Osteocyte (in vitro differentiated cells): ENCODE results near the gene CLIC6. TPM values are rescaled to one million over a fixed set of nuclear protein-coding genes. Genes with fewer than 3 reads are reported as not detected.

Source experiments
- DNase-seq: peaks from one replicate; pipeline ENCODE4 v3.0.0; 2021; ENCODE audit warnings: mixed read lengths; ENCODE audit not compliant: unreplicated experiment; ENCODE audit errors: extremely low spot score
- H3K27ac Mint-ChIP-seq: one replicate; pipeline ENCODE4 v1.8.0; 2021; ENCODE audit warnings: mild to moderate bottlenecking, mixed read lengths; ENCODE audit not compliant: unreplicated experiment
- H3K27me3 Mint-ChIP-seq: one replicate; pipeline ENCODE4 v1.8.0; 2021; ENCODE audit warnings: mixed read lengths; ENCODE audit not compliant: unreplicated experiment
- H3K36me3 Mint-ChIP-seq: one replicate; pipeline ENCODE4 v1.8.0; 2021; ENCODE audit warnings: mixed read lengths; ENCODE audit not compliant: unreplicated experiment
- H3K4me1 Mint-ChIP-seq: one replicate; pipeline ENCODE4 v1.8.0; 2021; ENCODE audit warnings: mixed read lengths; ENCODE audit not compliant: unreplicated experiment
- H3K4me3 Mint-ChIP-seq: one replicate; pipeline ENCODE4 v1.8.0; 2021; ENCODE audit warnings: mild to moderate bottlenecking, moderate library complexity, mixed read lengths; ENCODE audit not compliant: unreplicated experiment
- H3K9me3 Mint-ChIP-seq: one replicate; pipeline ENCODE4 v1.8.0; 2021; ENCODE audit warnings: mixed read lengths; ENCODE audit not compliant: unreplicated experiment
- CTCF ChIP-seq: fragments of 200-600 bp; sonication (generic); IDR thresholded peaks from 2 replicates; pipeline ENCODE4 v1.5.0; 2021; ENCODE audit warnings: antibody characterized with exemption, mild to moderate bottlenecking, moderate library complexity
- total RNA-seq: library from RNA; stranded (reverse); gene quantifications from 2 replicates; pipeline ENCODE4 v1.2.1, GENCODE V29; 2021

The CLIC6 gene
- total RNA-seq, 1 donor from 2014 or later = 0.40 TPM

DNA sequence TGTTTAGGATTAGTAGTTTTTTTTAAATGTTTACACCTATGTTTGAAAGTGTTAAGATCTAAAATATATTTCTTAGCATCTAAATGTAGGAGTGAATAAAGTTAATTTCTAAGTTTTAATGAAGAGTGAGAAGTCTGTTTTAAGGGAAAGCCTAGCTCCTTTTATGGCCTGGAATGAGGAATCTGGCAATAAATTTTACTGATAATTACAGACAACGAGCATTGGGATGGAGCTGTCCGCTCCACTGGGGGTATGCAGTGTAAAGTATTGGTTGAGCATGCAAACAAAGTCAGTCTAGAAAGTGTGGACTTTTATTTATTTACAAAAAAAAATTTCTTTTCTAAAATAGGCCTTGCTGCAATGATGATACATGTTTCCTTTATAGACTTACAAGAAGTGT lies 19.0 kb downstream of the CLIC6 start:
- Mint-ChIP-seq H3K4me1 (no peaks in the 10 kb centered on the region), H3K4me3 (no peak overlapping the region), H3K36me3 (no peaks in the 10 kb centered on the region), H3K9me3 (no peaks in the 10 kb centered on the region), H3K27ac (no peak overlapping the region), H3K27me3 (peaks cover 56% of the 10 kb centered on the region)
- TF ChIP-seq CTCF = no peak
- DNase-seq = no peak

- Mint-ChIP-seq H3K4me1 (no peaks in the 10 kb centered on the region), H3K9me3 (no peaks in the 10 kb centered on the region), H3K4me3 (no peak overlapping the region), H3K27ac (no peak overlapping the region), H3K27me3 (peaks cover 57% of the 10 kb centered on the region), H3K36me3 (no peaks in the 10 kb centered on the region)
- no peak for TF ChIP-seq CTCF
- no peak for DNase-seq
Measured at GRCh38 chr21:34688145-34688544, 19.4 kb downstream of the CLIC6 start.

- H3K9me3 Mint-ChIP-seq = no peaks in the 10 kb centered on the region
- H3K4me3 Mint-ChIP-seq = no peak overlapping the region
- no peak for DNase-seq
- H3K36me3 Mint-ChIP-seq = no peaks in the 10 kb centered on the region
- TF ChIP-seq CTCF = no peak
- H3K4me1 Mint-ChIP-seq = no peaks in the 10 kb centered on the region
- no peak overlapping the region for H3K27ac Mint-ChIP-seq
- peaks cover 54% of the 10 kb centered on the region for H3K27me3 Mint-ChIP-seq
Measured at GRCh38 chr21:34688715-34689114, 19.9 kb downstream of the CLIC6 start.

DNA sequence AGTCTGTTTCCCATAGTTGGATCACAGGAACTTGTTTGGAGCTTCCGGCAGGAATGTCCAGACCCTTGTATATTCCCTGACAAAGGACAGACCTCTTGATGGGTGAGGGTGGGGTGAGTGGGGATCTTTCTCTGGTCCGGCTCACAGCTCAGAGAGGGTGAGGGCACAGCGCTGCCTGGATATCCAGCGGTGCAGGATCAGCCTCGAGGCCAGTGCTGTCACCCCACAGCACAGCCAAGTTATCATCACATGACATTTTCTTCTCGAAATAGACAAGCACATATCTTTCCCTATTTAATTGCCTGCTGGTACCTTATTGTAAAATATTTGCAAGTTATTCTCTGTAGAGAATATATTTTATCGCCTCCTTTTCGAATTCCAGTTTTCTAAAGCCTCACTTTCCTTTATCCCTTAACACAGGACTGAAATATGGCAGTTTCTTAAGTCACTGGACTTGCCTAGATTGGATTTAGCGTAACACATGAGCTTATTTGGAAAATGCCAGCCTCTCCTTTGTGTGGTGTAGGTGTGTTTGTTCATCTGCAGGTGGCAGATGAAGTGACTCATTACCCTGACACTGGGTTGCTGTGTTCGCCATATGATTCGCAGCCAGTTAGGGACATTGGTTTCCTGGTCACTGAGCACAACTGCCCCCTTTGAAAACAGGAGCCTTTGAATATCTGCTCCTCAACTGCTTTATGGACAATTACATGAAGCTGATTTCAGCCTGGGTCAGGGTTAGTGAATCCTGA lies 21.4 kb downstream of the CLIC6 start:
- H3K27me3 Mint-ChIP-seq = peaks cover 49% of the 10 kb centered on the region
- no peak for TF ChIP-seq CTCF
- no peak overlapping the region for H3K4me3 Mint-ChIP-seq
- no peaks in the 10 kb centered on the region for H3K4me1 Mint-ChIP-seq
- no peaks in the 10 kb centered on the region for H3K36me3 Mint-ChIP-seq
- no peak for DNase-seq
- peaks cover 3% of the 10 kb centered on the region for H3K9me3 Mint-ChIP-seq
- no peak overlapping the region for H3K27ac Mint-ChIP-seq

DNA sequence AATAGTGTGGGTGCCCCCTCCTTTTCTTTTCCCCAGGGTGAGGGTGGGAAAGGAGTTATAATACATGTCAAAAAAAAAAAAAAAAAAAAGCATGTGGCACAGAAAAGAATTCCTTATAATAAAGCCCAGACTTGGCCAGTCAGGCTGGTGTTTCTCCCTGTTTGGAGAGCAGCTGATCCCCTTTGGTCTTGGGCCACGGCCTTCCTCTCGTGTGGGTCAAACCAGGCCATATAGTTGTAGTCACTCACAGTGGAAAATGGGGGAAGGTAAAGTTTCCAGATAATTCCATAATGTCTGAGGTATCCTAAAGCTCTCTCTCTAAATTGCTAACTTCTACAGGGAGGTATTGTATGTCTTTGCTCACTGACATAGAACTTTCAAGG lies 22.0 kb downstream of the CLIC6 start:
- DNase-seq = no peak
- no peak overlapping the region for H3K4me3 Mint-ChIP-seq
- peaks cover 49% of the 10 kb centered on the region for H3K27me3 Mint-ChIP-seq
- TF ChIP-seq CTCF = no peak
- no peaks in the 10 kb centered on the region for H3K36me3 Mint-ChIP-seq
- H3K27ac Mint-ChIP-seq = no peak overlapping the region
- H3K9me3 Mint-ChIP-seq = peaks cover 6% of the 10 kb centered on the region
- no peaks in the 10 kb centered on the region for H3K4me1 Mint-ChIP-seq
